Measurements from ENCODE around the gene AKNAD1. TPM values are rescaled to one million over a fixed set of nuclear protein-coding genes. Genes with fewer than 3 reads are reported as not detected.

The AKNAD1 gene, protein sequence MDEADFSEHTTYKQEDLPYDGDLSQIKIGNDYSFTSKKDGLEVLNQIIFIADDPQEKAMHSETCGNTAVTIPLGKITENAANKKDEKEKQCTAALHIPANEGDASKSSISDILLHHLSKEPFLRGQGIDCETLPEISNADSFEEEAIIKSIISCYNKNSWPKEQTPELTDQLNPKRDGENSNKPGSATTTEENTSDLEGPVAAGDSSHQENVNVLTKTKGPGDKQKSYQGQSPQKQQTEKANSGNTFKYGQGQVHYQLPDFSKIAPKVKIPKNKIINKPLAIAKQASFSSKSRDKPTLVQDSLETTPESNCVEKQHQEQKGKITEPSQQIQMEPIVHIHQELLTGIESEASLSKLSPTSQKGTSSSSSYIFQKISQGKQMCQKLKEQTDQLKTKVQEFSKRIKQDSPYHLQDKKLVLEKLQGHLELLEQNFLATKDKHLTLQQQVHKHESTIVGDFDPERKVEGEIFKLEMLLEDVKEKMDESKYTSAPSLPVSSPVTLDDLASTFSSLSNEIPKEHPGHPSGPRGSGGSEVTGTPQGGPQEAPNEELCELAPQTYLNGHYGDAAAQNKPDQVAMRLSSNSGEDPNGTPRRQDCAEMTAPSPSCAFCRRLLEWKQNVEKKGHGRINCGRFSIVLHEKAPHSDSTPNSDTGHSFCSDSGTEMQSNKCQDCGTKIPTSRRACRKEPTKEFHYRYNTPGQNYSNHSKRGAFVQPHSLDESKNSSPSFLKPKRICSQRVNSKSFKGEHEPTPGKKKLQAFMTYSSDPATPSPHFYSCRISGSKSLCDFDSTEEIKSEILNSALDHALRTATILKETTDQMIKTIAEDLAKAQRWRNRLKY
- not detected in 2 replicates for polyA plus RNA-seq
- not detected in 2 replicates for polyA minus RNA-seq

- Histone ChIP-seq H3K27me3 (ENCODE audit: insufficient read depth, low read depth, low read length) (no peaks in the 10 kb centered on the region), H3K79me2 (replicated peaks; ENCODE audit: insufficient read depth, low read length) (no peaks in the 10 kb centered on the region), H3K36me3 (ENCODE audit: insufficient read depth, low read length) (no peaks in the 10 kb centered on the region), H3K9me2 (ENCODE audit: insufficient read depth, low read length) (no peaks in the 10 kb centered on the region), H3K9me3 (ENCODE audit: low read length) (no peaks in the 10 kb centered on the region), H2AFZ (ENCODE audit: low read depth, low read length) (no peak within 1 kb of the TSS), H3K27ac (ENCODE audit: low read length) (no peak within 1 kb of the TSS), H4K20me1 (ENCODE audit: insufficient read depth) (no peaks in the 10 kb centered on the region), H3K4me3 (ENCODE audit: low read length) (no peak within 1 kb of the TSS), H3F3A (ENCODE audit: insufficient read depth, low read length, poor library complexity, severe bottlenecking) (no peaks in the 10 kb centered on the region), H3K9ac (ENCODE audit: low read length) (no peak within 1 kb of the TSS), H3K4me2 (ENCODE audit: low read length) (no peak within 1 kb of the TSS)
- TF ChIP-seq POLR2AphosphoS5 (IDR thresholded peaks at IDR 0.05) (no peak), REST (IDR thresholded peaks at IDR 0.05; ENCODE audit: borderline replicate concordance) (no peak)
Measured at GRCh38 chr1:108856994-108857393, at the start of gene AKNAD1. Gene AKNAD1, minus strand, starts transcription at chr1:108857094. Its CDS starts 4,430 bp downstream, at chr1:108852664.

DNA sequence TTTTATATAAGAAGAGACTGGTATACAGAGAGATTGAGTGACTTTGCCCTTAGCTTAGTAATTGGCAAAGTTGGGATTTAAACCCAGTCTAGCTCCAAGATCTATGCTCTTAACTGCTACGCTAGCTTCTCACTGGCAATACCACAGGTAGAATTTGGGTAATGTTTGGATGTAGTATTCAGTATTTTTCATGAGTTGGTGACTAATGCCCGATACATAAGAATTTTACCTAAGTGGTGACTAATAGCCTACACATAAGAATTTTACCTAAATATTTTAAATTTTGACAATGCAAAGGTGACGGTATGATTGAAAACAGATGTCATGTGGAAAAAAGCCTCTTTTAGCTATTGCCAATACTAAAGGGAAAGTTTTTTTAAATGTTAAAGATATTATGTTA is 44.2 kb upstream of the AKNAD1 start:
- Histone ChIP-seq H3K36me3 (ENCODE audit: insufficient read depth, low read length) (no peaks in the 10 kb centered on the region), H2AFZ (ENCODE audit: low read depth, low read length) (no peak overlapping the region), H3K27ac (ENCODE audit: low read length) (no peak overlapping the region), H3K9me3 (ENCODE audit: low read length) (no peaks in the 10 kb centered on the region), H3K9ac (ENCODE audit: low read length) (no peak overlapping the region), H4K20me1 (ENCODE audit: insufficient read depth) (no peaks in the 10 kb centered on the region), H3K79me2 (replicated peaks; ENCODE audit: insufficient read depth, low read length) (no peaks in the 10 kb centered on the region), H3K9me2 (ENCODE audit: insufficient read depth, low read length) (no peaks in the 10 kb centered on the region), H3K4me3 (ENCODE audit: low read length) (no peak overlapping the region), H3K27me3 (ENCODE audit: insufficient read depth, low read depth, low read length) (no peaks in the 10 kb centered on the region), H3K4me2 (ENCODE audit: low read length) (no peak overlapping the region), H3F3A (ENCODE audit: insufficient read depth, low read length, poor library complexity, severe bottlenecking) (no peaks in the 10 kb centered on the region)
- TF ChIP-seq TAF1 (IDR thresholded peaks at IDR 0.05; ENCODE audit: low read depth) (no peak), EZH2 (IDR thresholded peaks at IDR 0.05; ENCODE audit: borderline replicate concordance, insufficient read depth, low read length, poor library complexity, severe bottlenecking) (no peak), RAD21 (conservative IDR thresholded peaks at IDR 0.05) (no peak), REST (IDR thresholded peaks at IDR 0.05; ENCODE audit: borderline replicate concordance) (no peak), MXI1 (conservative IDR thresholded peaks at IDR 0.05; ENCODE audit: poor library complexity, severe bottlenecking) (no peak), SMC3 (conservative IDR thresholded peaks at IDR 0.05; ENCODE audit: poor library complexity) (no peak), POLR2AphosphoS5 (IDR thresholded peaks at IDR 0.05) (no peak), CTCF (IDR thresholded peaks at IDR 0.05; ENCODE audit: poor library complexity, severe bottlenecking) (no peak), EP300 (conservative IDR thresholded peaks at IDR 0.05; ENCODE audit: poor library complexity, severe bottlenecking) (no peak)
